Measurements from ENCODE around the gene ABCG8. TPM values are rescaled to one million over a fixed set of nuclear protein-coding genes. Genes with fewer than 3 reads are reported as not detected.

The ABCG8 gene
- total RNA-seq, 1 experiment from 2014 or later = 1.4 TPM

- H3K27ac Mint-ChIP-seq (ENCODE audit: unreplicated experiment) = no peak overlapping the region
- no peak for DNase-seq
- H3K4me3 Mint-ChIP-seq (ENCODE audit: low read depth, unreplicated experiment) = no peak overlapping the region
- TF ChIP-seq CTCF (IDR thresholded peaks at IDR 0.05; ENCODE audit: unreplicated experiment) = no peak
- H3K9me3 Mint-ChIP-seq (ENCODE audit: low read depth, unreplicated experiment) = no peaks in the 10 kb centered on the region
- no peaks in the 10 kb centered on the region for H3K4me1 Mint-ChIP-seq (ENCODE audit: low read depth, unreplicated experiment)
- BruUV-seq (replicated peaks) = no TSS peak
- peaks cover 28% of the 10 kb centered on the region for H3K36me3 Mint-ChIP-seq (ENCODE audit: insufficient read depth, unreplicated experiment)
- no peaks in the 10 kb centered on the region for H3K27me3 Mint-ChIP-seq (ENCODE audit: unreplicated experiment)
- CTCF ChIA-PET = no interaction called here
- intact Hi-C loops (cut with micrococcal nuclease; ENCODE audit: unreplicated experiment) = no loop called here
Measured at GRCh38 chr2:43924463-43924862, 85.7 kb downstream of the ABCG8 start.

GRCh38 chr2:43925431-43925830 is 86.7 kb downstream of the ABCG8 start:
- TF ChIP-seq CTCF (IDR thresholded peaks at IDR 0.05; ENCODE audit: unreplicated experiment) = no peak
- Mint-ChIP-seq H3K4me3 (ENCODE audit: low read depth, unreplicated experiment) (no peak overlapping the region), H3K27ac (ENCODE audit: unreplicated experiment) (no peak overlapping the region), H3K36me3 (ENCODE audit: insufficient read depth, unreplicated experiment) (peaks cover 31% of the 10 kb centered on the region), H3K27me3 (ENCODE audit: unreplicated experiment) (no peaks in the 10 kb centered on the region), H3K9me3 (ENCODE audit: low read depth, unreplicated experiment) (no peaks in the 10 kb centered on the region), H3K4me1 (ENCODE audit: low read depth, unreplicated experiment) (no peaks in the 10 kb centered on the region)
- no peak for DNase-seq
- CTCF ChIA-PET = no interaction called here
- intact Hi-C loops (cut with micrococcal nuclease; ENCODE audit: unreplicated experiment) = no loop called here
- no TSS peak for BruUV-seq (replicated peaks)

GRCh38 chr2:43927442-43927841 is 88.7 kb downstream of the ABCG8 start:
- CTCF ChIA-PET = no interaction called here
- no peaks in the 10 kb centered on the region for H3K9me3 Mint-ChIP-seq (ENCODE audit: low read depth, unreplicated experiment)
- peaks cover 29% of the 10 kb centered on the region for H3K36me3 Mint-ChIP-seq (ENCODE audit: insufficient read depth, unreplicated experiment)
- intact Hi-C loops (cut with micrococcal nuclease; ENCODE audit: unreplicated experiment) = no loop called here
- H3K27ac Mint-ChIP-seq (ENCODE audit: unreplicated experiment) = no peak overlapping the region
- no peaks in the 10 kb centered on the region for H3K27me3 Mint-ChIP-seq (ENCODE audit: unreplicated experiment)
- H3K4me3 Mint-ChIP-seq (ENCODE audit: low read depth, unreplicated experiment) = no peak overlapping the region
- no TSS peak for BruUV-seq (replicated peaks)
- no peak for TF ChIP-seq CTCF (IDR thresholded peaks at IDR 0.05; ENCODE audit: unreplicated experiment)
- no peaks in the 10 kb centered on the region for H3K4me1 Mint-ChIP-seq (ENCODE audit: low read depth, unreplicated experiment)
- DNase-seq = no peak

- Mint-ChIP-seq H3K4me1 (ENCODE audit: low read depth, unreplicated experiment) (no peaks in the 10 kb centered on the region), H3K27me3 (ENCODE audit: unreplicated experiment) (no peaks in the 10 kb centered on the region), H3K27ac (ENCODE audit: unreplicated experiment) (no peak overlapping the region), H3K4me3 (ENCODE audit: low read depth, unreplicated experiment) (no peak overlapping the region), H3K36me3 (ENCODE audit: insufficient read depth, unreplicated experiment) (peaks cover 30% of the 10 kb centered on the region), H3K9me3 (ENCODE audit: low read depth, unreplicated experiment) (no peaks in the 10 kb centered on the region)
- CTCF ChIA-PET = no interaction called here
- BruUV-seq (replicated peaks) = no TSS peak
- DNase-seq = no peak
- intact Hi-C loops (cut with micrococcal nuclease; ENCODE audit: unreplicated experiment) = no loop called here
- no peak for TF ChIP-seq CTCF (IDR thresholded peaks at IDR 0.05; ENCODE audit: unreplicated experiment)
Measured at GRCh38 chr2:43931293-43931692, 92.5 kb downstream of the ABCG8 start.

Other genes with a start within 250 kb of the ABCG8 start
- gene THADA, start 242.9 kb upstream of the ABCG8 start, total RNA-seq (2022) = 35.5 and 39.9 TPM in 2 replicates
- gene PLEKHH2, start 201.7 kb upstream of the ABCG8 start, total RNA-seq (2022) = 20.7 and 21.2 TPM in 2 replicates
- 1.3 and 1.5 TPM in 2 replicates for gene C1GALT1C1L, start 162.5 kb upstream of the ABCG8 start, total RNA-seq (2022)
- gene DYNC2LI1, start 64.9 kb upstream of the ABCG8 start, total RNA-seq (2022) = 20.0 and 24.0 TPM in 2 replicates
- 0.66 and 1.0 TPM in 2 replicates for gene ABCG5, start 132 bp upstream of the ABCG8 start, total RNA-seq (2022)
- gene LRPPRC, start 157.0 kb downstream of the ABCG8 start, total RNA-seq (2022) = 120 and 135 TPM in 2 replicates